ENCODE data around the gene NTPCR. TPM values are rescaled to one million over a fixed set of nuclear protein-coding genes. Genes with fewer than 3 reads are reported as not detected.
"Not testable (repeated sequence)": the region's sequence is repeated elsewhere in the genome, so short reads cannot be mapped to it uniquely, and the experiment has no call there.

NTPCR gene
- total RNA-seq, 1 experiment from 2014 or later = 31.0 TPM

- not testable (repeated sequence) for DNase-seq (ENCODE audit: low read depth)
Measured at GRCh38 chr1:232927166-232927565, 23.2 kb upstream of the NTPCR start.

- DNase-seq (ENCODE audit: low read depth) = no peak
Measured at GRCh38 chr1:232927830-232928505, 22.4 kb upstream of the NTPCR start.

DNA sequence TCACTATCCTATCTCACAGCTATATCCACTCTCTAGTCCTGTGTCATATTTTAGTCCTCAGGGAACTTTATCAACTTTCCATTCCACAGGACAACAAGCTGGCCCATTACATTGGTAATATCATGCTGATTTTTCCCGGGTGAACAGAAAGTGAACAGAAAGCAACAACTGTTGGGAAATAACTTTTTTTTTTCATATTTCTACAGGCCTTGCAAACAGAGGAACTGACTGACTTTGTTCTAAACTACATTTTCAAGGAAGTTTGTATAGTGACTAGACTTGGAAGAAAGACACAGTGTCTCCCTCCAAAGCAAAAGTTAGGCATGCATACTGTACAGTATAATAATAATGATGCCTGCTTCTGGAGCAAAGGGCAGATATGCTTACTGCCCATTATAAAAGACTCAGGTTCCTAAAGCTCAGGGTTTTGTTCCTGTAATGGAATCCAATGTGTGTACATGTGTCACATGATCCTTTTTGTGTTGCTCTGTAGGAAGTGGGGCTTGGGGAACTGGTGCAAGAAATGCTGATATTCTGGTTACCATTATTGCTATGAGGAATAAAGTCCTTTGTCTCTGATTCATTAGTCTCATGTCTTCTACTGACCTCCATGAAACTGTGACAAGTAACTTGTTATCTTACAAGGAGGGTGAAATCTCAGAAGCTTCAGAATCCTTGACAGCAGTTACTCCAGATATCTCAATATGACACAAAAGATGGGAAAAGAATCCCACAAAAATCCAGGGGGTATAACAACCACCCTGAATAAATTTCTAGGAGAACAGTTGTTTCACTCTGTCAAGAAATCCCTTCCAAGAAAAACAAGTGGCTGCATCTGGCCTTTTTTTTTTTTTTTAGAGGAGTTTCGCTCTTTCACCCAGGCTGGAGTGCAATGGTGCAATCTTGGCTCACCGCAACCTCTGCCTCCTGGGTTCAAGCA lies 17.7 kb upstream of the NTPCR start:
- no peak for DNase-seq (ENCODE audit: low read depth)

- no peak for DNase-seq (ENCODE audit: low read depth)
Measured at GRCh38 chr1:232936941-232937340, 13.5 kb upstream of the NTPCR start.

- no peak for DNase-seq (ENCODE audit: low read depth)
Measured at GRCh38 chr1:232937741-232938375, 12.6 kb upstream of the NTPCR start.

- no peak for DNase-seq (ENCODE audit: low read depth)
Measured at GRCh38 chr1:232938926-232939325, 11.5 kb upstream of the NTPCR start.

DNA sequence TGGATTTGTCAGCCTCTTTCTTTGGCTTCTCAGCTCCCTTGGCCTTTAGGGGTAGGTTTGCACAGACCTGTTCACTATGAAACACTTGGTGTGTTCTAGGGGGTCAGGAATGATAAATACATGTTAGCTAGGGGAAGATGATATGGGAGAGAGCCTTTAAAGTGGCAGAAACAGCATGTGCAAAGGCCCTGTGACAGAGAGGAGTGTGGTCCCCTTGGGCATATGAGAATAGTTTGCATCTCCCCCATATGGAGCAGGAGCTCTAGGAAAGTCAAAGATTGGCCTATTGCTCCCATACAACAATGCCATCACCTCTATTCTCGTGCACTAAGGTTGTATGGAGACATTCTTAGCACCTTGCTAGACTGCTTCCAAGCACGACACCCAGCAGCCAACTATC lies 10.7 kb upstream of the NTPCR start:
- no peak for DNase-seq (ENCODE audit: low read depth)

GRCh38 chr1:232940262-232940661 lies 10.1 kb upstream of the NTPCR start:
- DNase-seq (ENCODE audit: low read depth) = no peak

GRCh38 chr1:232942413-232943294 lies 7.8 kb upstream of the NTPCR start:
- no peak for DNase-seq (ENCODE audit: low read depth)

GRCh38 chr1:232943679-232944252 lies 6.6 kb upstream of the NTPCR start:
- DNase-seq (ENCODE audit: low read depth) = no peak

- peak; percentile 18 for DNase-seq (ENCODE audit: low read depth)
Measured at GRCh38 chr1:232944347-232944746, 6.1 kb upstream of the NTPCR start.

DNA sequence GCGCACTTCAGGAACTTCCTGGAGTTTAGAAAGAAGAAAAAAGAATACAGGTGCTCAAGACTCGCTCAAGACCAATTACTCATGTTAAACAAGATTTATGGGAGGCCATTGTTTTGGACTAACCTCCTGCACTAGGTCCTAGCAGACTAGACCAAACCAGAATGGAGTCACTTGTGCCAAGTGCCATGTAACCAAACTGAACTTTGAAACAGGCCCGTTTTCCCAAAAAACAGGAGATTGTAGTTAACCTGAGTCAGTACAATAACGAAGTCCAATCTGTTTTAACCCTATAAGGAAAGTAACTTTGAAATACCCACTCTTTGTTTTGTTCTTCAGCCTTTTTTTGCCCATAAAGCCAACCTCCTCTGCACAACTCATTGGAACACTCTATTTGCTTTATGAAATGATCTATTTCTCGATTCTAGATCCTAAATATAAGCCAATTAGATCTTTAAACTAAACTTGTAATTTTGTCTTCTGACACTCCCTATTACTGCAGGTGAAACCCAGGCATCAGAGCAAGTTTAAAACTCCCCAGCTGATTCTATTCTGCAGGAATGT lies 695 bp upstream of the NTPCR start:
- DNase-seq (ENCODE audit: low read depth) = no peak

DNA sequence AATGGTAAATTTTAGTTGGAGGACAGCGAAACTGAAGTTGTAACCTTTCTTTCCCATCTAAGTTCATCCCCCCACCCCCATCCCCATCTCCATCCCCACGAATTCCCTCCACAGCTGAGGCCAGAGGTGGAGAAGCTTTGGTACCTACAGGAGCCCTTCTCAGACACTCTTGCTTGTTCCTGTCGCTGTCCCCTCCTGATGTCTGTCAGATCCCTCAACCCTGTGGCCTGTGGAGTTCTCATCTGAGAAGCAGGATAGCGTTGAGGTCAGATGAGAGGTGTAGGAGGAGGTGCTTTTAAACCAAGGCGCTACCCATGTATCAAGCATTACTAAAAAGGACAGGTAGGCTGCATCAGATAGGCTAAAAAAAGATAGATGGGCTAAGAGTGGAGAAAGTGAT lies 769 bp downstream of the NTPCR start:
- peak; percentile 43 for DNase-seq (ENCODE audit: low read depth)

DNA sequence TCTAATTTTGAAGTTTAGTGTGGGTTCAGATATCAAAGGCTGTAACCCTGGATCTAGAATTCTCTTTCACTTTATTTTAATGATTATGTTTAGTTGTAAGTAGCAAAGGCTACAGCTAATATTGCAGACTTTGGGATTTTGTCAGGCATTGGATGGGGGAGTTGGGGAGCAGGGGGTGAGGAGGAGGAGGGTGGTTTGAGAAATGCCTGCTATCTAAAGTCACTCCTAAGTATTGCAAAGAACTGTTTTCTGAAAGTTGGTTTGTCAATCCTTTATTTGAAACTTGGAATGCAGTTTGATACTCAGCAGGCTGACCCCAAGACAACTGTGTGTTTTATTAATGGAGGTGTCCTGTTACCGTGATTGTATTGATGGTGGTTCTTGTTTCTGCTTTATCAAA lies 1.2 kb downstream of the NTPCR start:
- DNase-seq (ENCODE audit: low read depth) = no peak

- DNase-seq (ENCODE audit: low read depth) = peak; percentile 66
Measured at GRCh38 chr1:232952514-232953499, 2.4 kb downstream of the NTPCR start.

- DNase-seq (ENCODE audit: low read depth) = peak; percentile 51
Measured at GRCh38 chr1:232954594-232955365, 4.4 kb downstream of the NTPCR start.

- no peak for DNase-seq (ENCODE audit: low read depth)
Measured at GRCh38 chr1:232956081-232956480, 5.7 kb downstream of the NTPCR start.

- DNase-seq (ENCODE audit: low read depth) = no peak
Measured at GRCh38 chr1:232958067-232958466, 7.7 kb downstream of the NTPCR start.
